Right lobe of liver (tissue), 4 donors: ENCODE measurements around the gene SLC41A3.

ENCODE experiments used
- CTCF ChIP-seq, 4 donors: fragments of 200-600 bp in 3 of 4; fragments of 450-650 bp in 1 of 4; IDR thresholded peaks; one replicate each; pipeline versions ENCODE4 v1.5.1 to v1.8.0; 2016 to 2022; ENCODE audit warnings: antibody characterized with exemption in 4 of 4, mild to moderate bottlenecking in 2 of 4
- POLR2A ChIP-seq: fragments of 450-650 bp; IDR thresholded peaks from one replicate; pipeline ENCODE4 v1.6.1; 2017; ENCODE audit warnings: antibody characterized with exemption, mild to moderate bottlenecking
- donor health status: DM: no; HTN: no; CAD: no.
- donor health status: DM: no; HTN: no; CAD: no.
- donor health status: DM: no; HTN: yes; CAD: no.

DNA sequence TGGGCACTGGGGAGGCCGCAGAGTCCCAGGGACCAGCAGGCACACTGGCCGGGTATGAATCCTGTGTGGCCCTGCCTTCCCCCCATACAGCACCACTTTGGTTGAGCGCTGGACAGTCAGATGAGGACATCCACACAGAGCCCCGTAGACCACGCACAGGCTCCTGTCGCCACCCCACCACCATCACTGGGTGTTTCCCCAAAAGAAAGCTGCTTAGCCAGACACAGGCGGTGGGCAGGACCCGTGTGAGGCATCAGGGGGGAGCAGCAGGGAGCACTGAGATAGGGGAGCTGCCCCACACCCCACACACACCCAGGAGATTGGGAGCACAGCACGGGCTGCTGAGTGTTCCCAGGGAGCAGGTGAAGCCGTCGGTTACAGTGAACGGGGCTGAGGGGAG is 42.4 kb upstream of the SLC41A3 start:
- TF ChIP-seq CTCF (IDR thresholded peaks at IDR 0.05) = no peak
- TF ChIP-seq POLR2A = no peak
